Liver (tissue), 3 donors: ENCODE measurements around the gene ARHGAP4.

Experiments
- EGR1 ChIP-seq, 2 donors: IDR thresholded peaks; 2 replicates each; pipeline ENCODE4 v1.6.1; 2016 to 2018; ENCODE audit warnings: antibody characterized with exemption in 2 of 2, low read depth in 2 of 2
- GABPA ChIP-seq, 2 donors: IDR thresholded peaks in 1 of 2; conservative IDR thresholded peaks in 1 of 2; 2 replicates each; pipeline ENCODE4 v1.6.1; 2016; ENCODE audit warnings: antibody characterized with exemption in 2 of 2, mild to moderate bottlenecking in 1 of 2, moderate library complexity in 1 of 2
- JUND ChIP-seq, 2 donors: IDR thresholded peaks; 2 replicates each; pipeline ENCODE4 v1.6.1; 2016; ENCODE audit warnings: antibody characterized with exemption in 2 of 2
- NR2F2 ChIP-seq: IDR thresholded peaks from 2 replicates; pipeline ENCODE4 v1.6.1; 2016; ENCODE audit warnings: antibody characterized with exemption
- SP1 ChIP-seq: IDR thresholded peaks from 2 replicates; pipeline ENCODE4 v1.6.1; 2018; ENCODE audit warnings: antibody characterized with exemption, mild to moderate bottlenecking
- TAF1 ChIP-seq: conservative IDR thresholded peaks from 2 replicates; pipeline ENCODE4 v1.6.1; 2016; ENCODE audit warnings: antibody characterized with exemption, mild to moderate bottlenecking
- YY1 ChIP-seq: IDR thresholded peaks from 2 replicates; pipeline ENCODE4 v1.6.1; 2016; ENCODE audit warnings: antibody characterized with exemption, mild to moderate bottlenecking
- TF ChIP-seq, protein P1 (sequence below): fragments of 150-350 bp; IDR thresholded peaks from 2 replicates; pipeline ENCODE4 v1.5.1; 2017; ENCODE audit warnings: improper control_type of control experiment, low read depth, low read length; ENCODE audit not compliant: missing input control
- TF ChIP-seq, protein P2 (sequence below): IDR thresholded peaks from 2 replicates; pipeline ENCODE4 v1.6.1; 2016; ENCODE audit warnings: antibody characterized with exemption
- TF ChIP-seq, protein P3 (sequence below): IDR thresholded peaks from 2 replicates; pipeline ENCODE4 v1.6.1; 2016; ENCODE audit warnings: antibody characterized with exemption
- TF ChIP-seq, protein P4 (sequence below): IDR thresholded peaks from 2 replicates; pipeline ENCODE4 v1.6.1; 2016; ENCODE audit warnings: antibody characterized with exemption
- donor health status: healthy.
- donor health status: healthy.

DNA sequence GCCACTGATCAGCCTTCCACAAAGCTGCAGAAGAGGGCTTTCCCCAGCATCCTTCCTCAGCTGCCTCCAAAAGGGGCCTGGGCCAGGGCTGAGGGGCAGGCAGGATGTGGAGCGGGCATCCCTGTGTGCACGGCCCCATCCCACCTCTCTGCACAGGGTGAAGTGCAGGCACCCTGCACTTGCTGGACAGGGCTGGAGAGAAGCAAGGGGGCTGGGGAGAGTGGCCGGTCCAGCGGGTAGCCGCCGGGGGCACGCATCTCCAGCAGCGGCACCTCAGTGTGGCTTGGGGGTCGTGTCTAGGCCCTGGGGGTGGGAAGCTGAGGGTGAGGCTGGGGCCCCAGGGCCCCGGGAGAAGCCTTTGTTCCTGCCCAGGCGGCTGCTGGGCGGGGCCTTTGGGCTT lies 18.6 kb downstream of the ARHGAP4 start:
- no peak for TF ChIP-seq TAF1
- TF ChIP-seq, protein P1, sequence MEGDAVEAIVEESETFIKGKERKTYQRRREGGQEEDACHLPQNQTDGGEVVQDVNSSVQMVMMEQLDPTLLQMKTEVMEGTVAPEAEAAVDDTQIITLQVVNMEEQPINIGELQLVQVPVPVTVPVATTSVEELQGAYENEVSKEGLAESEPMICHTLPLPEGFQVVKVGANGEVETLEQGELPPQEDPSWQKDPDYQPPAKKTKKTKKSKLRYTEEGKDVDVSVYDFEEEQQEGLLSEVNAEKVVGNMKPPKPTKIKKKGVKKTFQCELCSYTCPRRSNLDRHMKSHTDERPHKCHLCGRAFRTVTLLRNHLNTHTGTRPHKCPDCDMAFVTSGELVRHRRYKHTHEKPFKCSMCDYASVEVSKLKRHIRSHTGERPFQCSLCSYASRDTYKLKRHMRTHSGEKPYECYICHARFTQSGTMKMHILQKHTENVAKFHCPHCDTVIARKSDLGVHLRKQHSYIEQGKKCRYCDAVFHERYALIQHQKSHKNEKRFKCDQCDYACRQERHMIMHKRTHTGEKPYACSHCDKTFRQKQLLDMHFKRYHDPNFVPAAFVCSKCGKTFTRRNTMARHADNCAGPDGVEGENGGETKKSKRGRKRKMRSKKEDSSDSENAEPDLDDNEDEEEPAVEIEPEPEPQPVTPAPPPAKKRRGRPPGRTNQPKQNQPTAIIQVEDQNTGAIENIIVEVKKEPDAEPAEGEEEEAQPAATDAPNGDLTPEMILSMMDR: no peak
- TF ChIP-seq NR2F2: no peak
- TF ChIP-seq GABPA (IDR thresholded peaks at IDR 0.05 in 1 of 2, conservative IDR thresholded peaks at IDR 0.05 in 1 of 2): no peak
- TF ChIP-seq, protein P2, sequence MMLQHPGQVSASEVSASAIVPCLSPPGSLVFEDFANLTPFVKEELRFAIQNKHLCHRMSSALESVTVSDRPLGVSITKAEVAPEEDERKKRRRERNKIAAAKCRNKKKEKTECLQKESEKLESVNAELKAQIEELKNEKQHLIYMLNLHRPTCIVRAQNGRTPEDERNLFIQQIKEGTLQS: no peak
- TF ChIP-seq, protein P3, sequence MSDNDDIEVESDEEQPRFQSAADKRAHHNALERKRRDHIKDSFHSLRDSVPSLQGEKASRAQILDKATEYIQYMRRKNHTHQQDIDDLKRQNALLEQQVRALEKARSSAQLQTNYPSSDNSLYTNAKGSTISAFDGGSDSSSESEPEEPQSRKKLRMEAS: no peak
- no peak for TF ChIP-seq YY1
- no peak for TF ChIP-seq JUND (IDR thresholded peaks at IDR 0.05)
- no peak for TF ChIP-seq SP1
- TF ChIP-seq, protein P4, sequence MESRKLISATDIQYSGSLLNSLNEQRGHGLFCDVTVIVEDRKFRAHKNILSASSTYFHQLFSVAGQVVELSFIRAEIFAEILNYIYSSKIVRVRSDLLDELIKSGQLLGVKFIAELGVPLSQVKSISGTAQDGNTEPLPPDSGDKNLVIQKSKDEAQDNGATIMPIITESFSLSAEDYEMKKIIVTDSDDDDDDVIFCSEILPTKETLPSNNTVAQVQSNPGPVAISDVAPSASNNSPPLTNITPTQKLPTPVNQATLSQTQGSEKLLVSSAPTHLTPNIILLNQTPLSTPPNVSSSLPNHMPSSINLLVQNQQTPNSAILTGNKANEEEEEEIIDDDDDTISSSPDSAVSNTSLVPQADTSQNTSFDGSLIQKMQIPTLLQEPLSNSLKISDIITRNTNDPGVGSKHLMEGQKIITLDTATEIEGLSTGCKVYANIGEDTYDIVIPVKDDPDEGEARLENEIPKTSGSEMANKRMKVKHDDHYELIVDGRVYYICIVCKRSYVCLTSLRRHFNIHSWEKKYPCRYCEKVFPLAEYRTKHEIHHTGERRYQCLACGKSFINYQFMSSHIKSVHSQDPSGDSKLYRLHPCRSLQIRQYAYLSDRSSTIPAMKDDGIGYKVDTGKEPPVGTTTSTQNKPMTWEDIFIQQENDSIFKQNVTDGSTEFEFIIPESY: no peak
- TF ChIP-seq EGR1 (IDR thresholded peaks at IDR 0.05; ENCODE audit: low read depth in 2 of 2): no peak
